Suprapubic skin (tissue), 4 donors: Measurements from ENCODE around the gene IHH. TPM values are rescaled to one million over a fixed set of nuclear protein-coding genes. Genes with fewer than 3 reads are reported as not detected.

Source experiments
- DNase-seq, 2 donors: peaks; one replicate each; pipeline ENCODE4 v3.0.0-alpha.2; 2019; ENCODE audit warnings: low spot score in 2 of 2
- H3K27ac ChIP-seq: fragments of 200-600 bp; sonication (generic); one replicate; pipeline ENCODE4 v1.5.1; 2019
- H3K27me3 ChIP-seq: fragments of 200-600 bp; sonication (generic); one replicate; pipeline ENCODE4 v1.5.1; 2019
- H3K36me3 ChIP-seq: fragments of 200-600 bp; sonication (generic); one replicate; pipeline ENCODE4 v1.5.1; 2019
- H3K4me1 ChIP-seq: fragments of 200-600 bp; sonication (generic); one replicate; pipeline ENCODE4 v1.5.1; 2019
- H3K4me3 ChIP-seq: fragments of 200-600 bp; sonication (generic); one replicate; pipeline ENCODE4 v1.5.1; 2019; ENCODE audit warnings: mild to moderate bottlenecking
- H3K9me3 ChIP-seq: fragments of 200-600 bp; sonication (generic); one replicate; pipeline ENCODE4 v1.5.1; 2019
- EP300 ChIP-seq: sonication (generic); formaldehyde crosslinking; IDR thresholded peaks from one replicate; pipeline ENCODE4 v1.6.1; 2017; ENCODE audit warnings: antibody characterized with exemption
- POLR2A ChIP-seq, 2 donors: fragments of 450-650 bp; IDR thresholded peaks; one replicate each; pipeline ENCODE4 v1.6.1; 2017; ENCODE audit warnings: antibody characterized with exemption in 2 of 2, mild to moderate bottlenecking in 2 of 2, moderate library complexity in 2 of 2
- POLR2AphosphoS5 ChIP-seq, 3 donors: sonication (generic); formaldehyde crosslinking; IDR thresholded peaks; one replicate each; pipeline ENCODE4 v1.6.1; 2017; ENCODE audit warnings: antibody characterized with exemption in 3 of 3
- WGBS: methylation state at CpG from one replicate; pipeline ENCODE4 v1.1.5; 2018; 5-methylcytosine and 5-hydroxymethylcytosine counted together
- total RNA-seq, 4 donors: library from RNA; depleted of rRNA; stranded (reverse); fragments of >200 nt; gene quantifications; one replicate each; pipeline ENCODE4 v1.1.0, GENCODE V29; 2016
- TF ChIP-seq, protein P1 (sequence below), 2 donors: fragments of 200-600 bp in 1 of 2; fragments of 450-650 bp in 1 of 2; sonication (generic) in 1 of 2; IDR thresholded peaks; one replicate each; pipeline ENCODE4 v1.5.1; 2016 to 2019; ENCODE audit warnings: antibody characterized with exemption in 2 of 2, mild to moderate bottlenecking in 1 of 2, moderate library complexity in 1 of 2

Gene IHH
- total RNA-seq, 4 donors from 2014 or later: 0.23 to 0.30 TPM; not detected in 2

DNA sequence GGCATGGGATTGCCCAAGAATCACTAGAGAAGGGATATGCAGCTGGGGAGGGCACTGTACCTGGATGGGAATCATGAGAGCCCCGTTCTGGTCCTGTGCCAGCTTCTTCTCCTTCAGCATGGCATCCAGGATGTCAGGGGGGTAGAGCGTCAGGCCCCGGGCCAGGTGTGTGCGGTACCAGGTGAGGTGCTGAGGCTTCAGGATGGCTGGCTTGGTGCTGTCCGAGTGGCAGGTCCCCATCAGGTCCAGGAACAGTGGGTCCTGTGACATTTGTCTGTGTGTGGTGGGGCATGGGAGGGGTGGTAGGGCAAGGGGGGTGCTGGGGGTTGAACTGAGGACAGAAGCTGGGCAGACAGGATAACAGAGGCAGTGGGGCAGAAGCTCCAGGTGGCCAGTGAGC, 32.6 kb downstream of the IHH start:
- DNase-seq: no peak
- H3K9me3 ChIP-seq: no peaks in the 10 kb centered on the region
- H3K27ac ChIP-seq: no peak overlapping the region
- H3K27me3 ChIP-seq: peaks cover 30% of the 10 kb centered on the region
- H3K36me3 ChIP-seq: no peaks in the 10 kb centered on the region
- TF ChIP-seq POLR2A (IDR thresholded peaks at IDR 0.05): no peak
- no peak for TF ChIP-seq EP300
- no peak for TF ChIP-seq POLR2AphosphoS5 (IDR thresholded peaks at IDR 0.05)
- TF ChIP-seq, protein P1, sequence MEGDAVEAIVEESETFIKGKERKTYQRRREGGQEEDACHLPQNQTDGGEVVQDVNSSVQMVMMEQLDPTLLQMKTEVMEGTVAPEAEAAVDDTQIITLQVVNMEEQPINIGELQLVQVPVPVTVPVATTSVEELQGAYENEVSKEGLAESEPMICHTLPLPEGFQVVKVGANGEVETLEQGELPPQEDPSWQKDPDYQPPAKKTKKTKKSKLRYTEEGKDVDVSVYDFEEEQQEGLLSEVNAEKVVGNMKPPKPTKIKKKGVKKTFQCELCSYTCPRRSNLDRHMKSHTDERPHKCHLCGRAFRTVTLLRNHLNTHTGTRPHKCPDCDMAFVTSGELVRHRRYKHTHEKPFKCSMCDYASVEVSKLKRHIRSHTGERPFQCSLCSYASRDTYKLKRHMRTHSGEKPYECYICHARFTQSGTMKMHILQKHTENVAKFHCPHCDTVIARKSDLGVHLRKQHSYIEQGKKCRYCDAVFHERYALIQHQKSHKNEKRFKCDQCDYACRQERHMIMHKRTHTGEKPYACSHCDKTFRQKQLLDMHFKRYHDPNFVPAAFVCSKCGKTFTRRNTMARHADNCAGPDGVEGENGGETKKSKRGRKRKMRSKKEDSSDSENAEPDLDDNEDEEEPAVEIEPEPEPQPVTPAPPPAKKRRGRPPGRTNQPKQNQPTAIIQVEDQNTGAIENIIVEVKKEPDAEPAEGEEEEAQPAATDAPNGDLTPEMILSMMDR (IDR thresholded peaks at IDR 0.05): no peak
- no peak overlapping the region for H3K4me3 ChIP-seq
- H3K4me1 ChIP-seq: no peaks in the 10 kb centered on the region
- 78% methylated on average over 5 of the region's 5 CpGs for WGBS

DNA sequence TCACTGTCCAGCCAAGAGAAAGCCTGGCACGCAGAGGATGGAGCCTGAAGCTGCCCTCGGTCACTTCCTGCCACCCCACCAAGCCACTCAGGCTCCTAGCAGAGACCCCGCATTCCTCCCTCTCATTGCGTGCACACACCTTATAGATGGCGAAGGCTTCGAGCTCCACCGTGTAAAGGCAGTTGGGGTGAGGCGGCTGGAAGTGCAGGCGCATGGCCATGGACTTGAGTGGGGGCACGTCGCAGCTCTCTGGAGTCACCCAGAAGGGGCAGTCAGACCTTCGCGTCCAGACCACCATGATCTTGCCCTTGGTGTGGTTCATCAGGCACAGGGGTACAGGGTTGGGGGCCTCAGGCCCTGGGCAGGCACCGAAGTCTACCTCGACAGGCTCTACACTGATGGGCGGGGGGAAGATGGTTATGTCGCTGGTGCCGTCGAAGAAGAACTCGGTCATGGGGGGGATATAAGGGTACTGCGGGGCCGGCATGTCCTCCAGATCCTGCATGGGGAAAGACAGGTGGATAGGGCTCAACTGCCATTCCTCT, 33.1 kb downstream of the IHH start:
- H3K4me3 ChIP-seq: no peak overlapping the region
- peaks cover 29% of the 10 kb centered on the region for H3K27me3 ChIP-seq
- H3K27ac ChIP-seq: no peak overlapping the region
- no peak for DNase-seq
- TF ChIP-seq POLR2AphosphoS5 (IDR thresholded peaks at IDR 0.05): no peak
- TF ChIP-seq, protein P1 (IDR thresholded peaks at IDR 0.05): no peak
- no peak for TF ChIP-seq EP300
- no peak for TF ChIP-seq POLR2A (IDR thresholded peaks at IDR 0.05)
- no peaks in the 10 kb centered on the region for H3K36me3 ChIP-seq
- WGBS: 90% methylated on average over 20 of the region's 22 CpGs
- no peaks in the 10 kb centered on the region for H3K9me3 ChIP-seq
- H3K4me1 ChIP-seq: no peaks in the 10 kb centered on the region

DNA sequence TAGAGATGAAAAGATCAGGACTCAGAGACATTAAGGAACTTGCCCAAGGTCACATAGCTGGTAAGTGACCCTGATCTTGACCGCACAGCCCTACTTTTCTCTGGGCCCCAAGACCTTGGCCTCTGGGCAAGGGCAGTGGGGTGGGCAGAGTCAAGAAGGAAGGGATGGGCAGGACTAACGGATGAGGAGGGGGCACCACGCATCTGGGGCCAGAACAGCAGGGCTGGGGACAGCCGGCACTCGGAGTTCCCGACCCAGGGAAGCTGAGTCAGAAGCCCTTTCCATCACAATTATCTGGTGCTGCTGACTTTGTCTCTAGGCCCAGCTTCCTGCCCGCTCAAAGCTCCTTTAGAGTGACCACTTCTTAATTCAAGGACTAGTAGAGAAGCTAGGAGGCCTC, 33.8 kb downstream of the IHH start:
- WGBS: 85% methylated on average over 7 of the region's 7 CpGs
- Histone ChIP-seq H3K36me3 (no peaks in the 10 kb centered on the region), H3K27me3 (peaks cover 27% of the 10 kb centered on the region), H3K27ac (no peak overlapping the region), H3K9me3 (no peaks in the 10 kb centered on the region), H3K4me3 (no peak overlapping the region), H3K4me1 (no peaks in the 10 kb centered on the region)
- DNase-seq: no peak
- TF ChIP-seq POLR2AphosphoS5 (IDR thresholded peaks at IDR 0.05) (no peak), EP300 (no peak), POLR2A (IDR thresholded peaks at IDR 0.05) (no peak)
- TF ChIP-seq, protein P1 (IDR thresholded peaks at IDR 0.05): no peak

DNA sequence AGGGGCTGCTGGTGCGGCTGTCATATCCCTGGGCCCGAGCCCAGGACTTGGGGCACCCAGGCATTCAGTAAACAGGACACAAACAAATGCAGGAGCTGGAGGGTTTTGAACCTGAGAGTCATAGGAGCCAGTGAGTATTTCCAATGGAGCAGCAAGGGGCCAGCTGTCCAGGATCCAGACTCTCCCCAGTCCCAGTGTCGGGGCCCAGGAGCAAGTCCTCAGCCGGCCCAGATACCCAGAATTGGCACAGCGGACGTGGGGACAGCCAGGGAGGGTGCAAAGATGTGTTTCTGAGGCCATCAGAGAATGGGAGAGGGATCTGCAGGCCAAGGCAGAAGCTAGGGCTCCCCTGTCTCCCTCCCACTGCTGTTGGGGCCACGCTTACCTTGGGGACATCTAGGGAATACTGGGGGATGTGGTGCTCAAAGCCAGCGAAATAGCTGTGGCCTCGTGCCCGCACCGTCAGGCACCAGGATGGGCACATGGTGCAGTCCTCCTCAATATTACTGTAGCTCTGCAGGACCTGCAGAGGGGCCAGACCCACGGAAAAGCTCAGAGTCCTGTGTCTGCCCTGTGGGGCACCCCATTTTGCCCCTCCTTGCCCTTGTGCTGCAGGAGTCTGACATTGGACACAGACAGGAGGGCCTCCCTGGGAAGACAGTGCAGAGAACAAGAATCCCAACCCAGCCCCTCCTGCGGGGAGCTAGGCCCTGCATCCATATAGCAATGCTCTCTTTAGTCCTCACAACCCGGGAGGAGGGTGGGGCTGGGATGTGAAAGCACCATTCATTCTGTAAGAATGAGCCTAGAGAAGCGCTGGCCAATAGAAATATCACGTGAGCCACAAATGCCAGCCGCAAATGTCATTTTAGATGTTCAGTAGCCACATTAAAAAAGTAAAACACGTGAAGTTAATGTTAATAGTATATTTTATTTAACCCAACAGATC, 34.8 kb downstream of the IHH start:
- no peak for DNase-seq
- TF ChIP-seq POLR2A (IDR thresholded peaks at IDR 0.05): no peak
- H3K27me3 ChIP-seq: peaks cover 23% of the 10 kb centered on the region
- WGBS: 75% methylated on average over 13 of the region's 18 CpGs
- H3K36me3 ChIP-seq: no peaks in the 10 kb centered on the region
- H3K27ac ChIP-seq: no peak overlapping the region
- H3K9me3 ChIP-seq: no peaks in the 10 kb centered on the region
- no peak overlapping the region for H3K4me3 ChIP-seq
- no peaks in the 10 kb centered on the region for H3K4me1 ChIP-seq

DNA sequence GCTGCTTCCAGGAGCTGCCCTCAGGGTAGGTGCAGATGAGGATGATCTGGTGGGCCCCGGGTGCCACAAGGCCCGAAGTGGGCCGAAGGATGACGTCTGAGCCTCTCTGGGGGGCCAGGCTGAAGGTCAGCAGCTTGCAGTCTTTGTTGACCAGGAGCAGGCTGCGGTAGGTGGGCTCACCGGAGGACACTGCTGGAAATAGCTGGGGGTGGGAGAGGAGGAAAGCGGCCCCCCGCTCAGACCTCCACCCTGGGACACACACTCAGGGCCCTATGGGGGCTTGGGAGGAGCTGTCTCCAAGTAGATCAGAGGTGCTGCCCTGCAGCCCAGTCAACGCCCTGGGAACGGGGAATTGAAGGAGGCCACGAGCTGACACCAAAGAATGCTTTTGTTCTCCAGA, 36.7 kb downstream of the IHH start:
- H3K27me3 ChIP-seq: peaks cover 11% of the 10 kb centered on the region
- no peaks in the 10 kb centered on the region for H3K36me3 ChIP-seq
- TF ChIP-seq POLR2A (IDR thresholded peaks at IDR 0.05): no peak
- TF ChIP-seq POLR2AphosphoS5 (IDR thresholded peaks at IDR 0.05): no peak
- TF ChIP-seq EP300: no peak
- TF ChIP-seq, protein P1 (IDR thresholded peaks at IDR 0.05): no peak
- H3K4me3 ChIP-seq: no peak overlapping the region
- no peak overlapping the region for H3K27ac ChIP-seq
- WGBS: 71% methylated on average over 10 of the region's 11 CpGs
- H3K9me3 ChIP-seq: no peaks in the 10 kb centered on the region
- no peaks in the 10 kb centered on the region for H3K4me1 ChIP-seq
- DNase-seq: no peak
